GM12872 (cell line): ENCODE measurements around the gene IKBKE.

Experiments
- CTCF ChIP-seq: IDR thresholded peaks from 3 replicates; pipeline ENCODE4 v1.5.1; 2011; ENCODE audit warnings: low read depth, mild to moderate bottlenecking, low read length, moderate library complexity; ENCODE audit not compliant: insufficient read depth

IKBKE gene

GRCh38 chr1:206529425-206529824, 59.1 kb downstream of the IKBKE start:
- TF ChIP-seq CTCF = no peak

- TF ChIP-seq CTCF = no peak
Observed at GRCh38 chr1:206532368-206532767, 62.1 kb downstream of the IKBKE start.

GRCh38 chr1:206534552-206534951, 64.3 kb downstream of the IKBKE start:
- TF ChIP-seq CTCF = no peak

GRCh38 chr1:206535853-206536188, 65.5 kb downstream of the IKBKE start:
- TF ChIP-seq CTCF = no peak

GRCh38 chr1:206537141-206537540, 66.9 kb downstream of the IKBKE start:
- TF ChIP-seq CTCF = no peak

- no peak for TF ChIP-seq CTCF
Observed at GRCh38 chr1:206538086-206538770, 68.0 kb downstream of the IKBKE start.

- TF ChIP-seq CTCF = no peak
Observed at GRCh38 chr1:206538901-206539640, 68.8 kb downstream of the IKBKE start.
